ENCODE measurements around the gene EIF4E3.

The EIF4E3 gene

DNA sequence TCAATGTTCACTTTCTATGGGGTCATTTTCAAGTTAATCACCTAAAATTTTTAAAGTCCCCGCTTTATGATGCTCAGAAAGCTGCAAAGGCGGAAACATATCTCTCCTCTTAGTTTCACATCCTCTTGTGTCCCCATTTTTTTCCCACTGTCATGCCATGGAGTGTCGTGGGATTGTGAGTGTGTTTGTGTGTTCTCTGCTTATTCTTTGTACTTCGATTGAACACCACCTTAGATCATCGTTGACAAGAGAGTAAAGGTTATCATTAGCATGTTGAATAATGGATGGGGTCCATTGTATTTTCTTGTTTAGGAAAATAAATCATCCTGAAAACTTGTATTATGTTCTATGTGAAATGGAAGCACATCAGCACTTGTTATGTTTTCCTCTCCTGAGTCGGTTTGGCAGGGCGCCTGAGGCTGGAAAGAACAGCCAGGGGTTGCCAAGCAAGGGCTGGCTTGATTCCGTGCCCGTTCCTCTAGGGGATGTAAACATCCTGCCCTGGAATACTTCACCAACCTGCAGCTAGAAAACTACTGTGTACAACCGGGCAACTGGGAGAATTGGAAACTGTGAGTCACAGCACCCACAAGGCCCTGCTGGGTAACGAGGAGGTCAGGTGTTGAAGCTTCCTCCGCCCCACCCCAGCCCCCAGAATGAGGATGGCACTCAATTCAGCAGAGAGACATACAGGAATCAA, 67.2 kb downstream of the EIF4E3 start:
- H4K20me1 ChIP-seq (ENCODE audit: low read depth, low read length): no peaks in the 10 kb centered on the region
- no peak overlapping the region for H3K4me2 ChIP-seq (ENCODE audit: low read depth, low read length, poor library complexity, severe bottlenecking)
- no peak for TF ChIP-seq EZH2phosphoT487 (conservative IDR thresholded peaks at IDR 0.05; ENCODE audit: low read length)
- TF ChIP-seq, protein P1, sequence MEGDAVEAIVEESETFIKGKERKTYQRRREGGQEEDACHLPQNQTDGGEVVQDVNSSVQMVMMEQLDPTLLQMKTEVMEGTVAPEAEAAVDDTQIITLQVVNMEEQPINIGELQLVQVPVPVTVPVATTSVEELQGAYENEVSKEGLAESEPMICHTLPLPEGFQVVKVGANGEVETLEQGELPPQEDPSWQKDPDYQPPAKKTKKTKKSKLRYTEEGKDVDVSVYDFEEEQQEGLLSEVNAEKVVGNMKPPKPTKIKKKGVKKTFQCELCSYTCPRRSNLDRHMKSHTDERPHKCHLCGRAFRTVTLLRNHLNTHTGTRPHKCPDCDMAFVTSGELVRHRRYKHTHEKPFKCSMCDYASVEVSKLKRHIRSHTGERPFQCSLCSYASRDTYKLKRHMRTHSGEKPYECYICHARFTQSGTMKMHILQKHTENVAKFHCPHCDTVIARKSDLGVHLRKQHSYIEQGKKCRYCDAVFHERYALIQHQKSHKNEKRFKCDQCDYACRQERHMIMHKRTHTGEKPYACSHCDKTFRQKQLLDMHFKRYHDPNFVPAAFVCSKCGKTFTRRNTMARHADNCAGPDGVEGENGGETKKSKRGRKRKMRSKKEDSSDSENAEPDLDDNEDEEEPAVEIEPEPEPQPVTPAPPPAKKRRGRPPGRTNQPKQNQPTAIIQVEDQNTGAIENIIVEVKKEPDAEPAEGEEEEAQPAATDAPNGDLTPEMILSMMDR (IDR thresholded peaks at IDR 0.05; ENCODE audit: insufficient read depth, low read length, poor library complexity, severe bottlenecking): no peak
- H3K9me2 ChIP-seq (replicated peaks; ENCODE audit: insufficient read depth, low read length): no peaks in the 10 kb centered on the region
- no peaks in the 10 kb centered on the region for H3K9me3 ChIP-seq (ENCODE audit: insufficient read depth, low read length)
- H2AFZ ChIP-seq (ENCODE audit: low read depth, low read length, severe bottlenecking): no peak overlapping the region
- no peak overlapping the region for H3K27ac ChIP-seq (ENCODE audit: low read depth, low read length)
- no peaks in the 10 kb centered on the region for H3K79me2 ChIP-seq (ENCODE audit: insufficient read depth, low read length)
- no peaks in the 10 kb centered on the region for H3F3A ChIP-seq (ENCODE audit: insufficient read depth)
- no peak overlapping the region for H3K4me3 ChIP-seq (ENCODE audit: insufficient read depth, low read length, poor library complexity, severe bottlenecking)
- H3K36me3 ChIP-seq (ENCODE audit: low read length): no peaks in the 10 kb centered on the region
- H3K27me3 ChIP-seq (ENCODE audit: low read length): no peaks in the 10 kb centered on the region
- H3K9ac ChIP-seq (ENCODE audit: low read length): no peak overlapping the region

GRCh38 chr3:71655061-71655460, 70.1 kb downstream of the EIF4E3 start:
- H3K9me3 ChIP-seq (ENCODE audit: insufficient read depth, low read length): no peaks in the 10 kb centered on the region
- H2AFZ ChIP-seq (ENCODE audit: low read depth, low read length, severe bottlenecking): no peak overlapping the region
- H3K9ac ChIP-seq (ENCODE audit: low read length): no peak overlapping the region
- no peak overlapping the region for H3K4me2 ChIP-seq (ENCODE audit: low read depth, low read length, poor library complexity, severe bottlenecking)
- H3K4me3 ChIP-seq (ENCODE audit: insufficient read depth, low read length, poor library complexity, severe bottlenecking): no peak overlapping the region
- H3K9me2 ChIP-seq (replicated peaks; ENCODE audit: insufficient read depth, low read length): no peaks in the 10 kb centered on the region
- no peaks in the 10 kb centered on the region for H3K36me3 ChIP-seq (ENCODE audit: low read length)
- no peaks in the 10 kb centered on the region for H3F3A ChIP-seq (ENCODE audit: insufficient read depth)
- no peaks in the 10 kb centered on the region for H4K20me1 ChIP-seq (ENCODE audit: low read depth, low read length)
- H3K79me2 ChIP-seq (ENCODE audit: insufficient read depth, low read length): no peaks in the 10 kb centered on the region
- TF ChIP-seq EZH2phosphoT487 (conservative IDR thresholded peaks at IDR 0.05; ENCODE audit: low read length): no peak
- TF ChIP-seq, protein P1 (IDR thresholded peaks at IDR 0.05; ENCODE audit: insufficient read depth, low read length, poor library complexity, severe bottlenecking): no peak
- no peaks in the 10 kb centered on the region for H3K27me3 ChIP-seq (ENCODE audit: low read length)
- no peak overlapping the region for H3K27ac ChIP-seq (ENCODE audit: low read depth, low read length)

GRCh38 chr3:71653414-71653807, 71.8 kb downstream of the EIF4E3 start:
- Histone ChIP-seq H3K9me3 (ENCODE audit: insufficient read depth, low read length) (no peaks in the 10 kb centered on the region), H3K9ac (ENCODE audit: low read length) (no peak overlapping the region), H2AFZ (ENCODE audit: low read depth, low read length, severe bottlenecking) (no peak overlapping the region), H3K9me2 (replicated peaks; ENCODE audit: insufficient read depth, low read length) (no peaks in the 10 kb centered on the region), H3K36me3 (ENCODE audit: low read length) (no peaks in the 10 kb centered on the region), H3K27me3 (ENCODE audit: low read length) (no peaks in the 10 kb centered on the region), H3F3A (ENCODE audit: insufficient read depth) (no peaks in the 10 kb centered on the region), H3K79me2 (ENCODE audit: insufficient read depth, low read length) (no peaks in the 10 kb centered on the region), H4K20me1 (ENCODE audit: low read depth, low read length) (no peaks in the 10 kb centered on the region), H3K27ac (ENCODE audit: low read depth, low read length) (no peak overlapping the region), H3K4me2 (ENCODE audit: low read depth, low read length, poor library complexity, severe bottlenecking) (no peak overlapping the region), H3K4me3 (ENCODE audit: insufficient read depth, low read length, poor library complexity, severe bottlenecking) (no peak overlapping the region)
- TF ChIP-seq, protein P1 (IDR thresholded peaks at IDR 0.05; ENCODE audit: insufficient read depth, low read length, poor library complexity, severe bottlenecking): no peak
- TF ChIP-seq EZH2phosphoT487 (conservative IDR thresholded peaks at IDR 0.05; ENCODE audit: low read length): no peak
